Measurements from ENCODE around the gene SLC24A4.

DNA sequence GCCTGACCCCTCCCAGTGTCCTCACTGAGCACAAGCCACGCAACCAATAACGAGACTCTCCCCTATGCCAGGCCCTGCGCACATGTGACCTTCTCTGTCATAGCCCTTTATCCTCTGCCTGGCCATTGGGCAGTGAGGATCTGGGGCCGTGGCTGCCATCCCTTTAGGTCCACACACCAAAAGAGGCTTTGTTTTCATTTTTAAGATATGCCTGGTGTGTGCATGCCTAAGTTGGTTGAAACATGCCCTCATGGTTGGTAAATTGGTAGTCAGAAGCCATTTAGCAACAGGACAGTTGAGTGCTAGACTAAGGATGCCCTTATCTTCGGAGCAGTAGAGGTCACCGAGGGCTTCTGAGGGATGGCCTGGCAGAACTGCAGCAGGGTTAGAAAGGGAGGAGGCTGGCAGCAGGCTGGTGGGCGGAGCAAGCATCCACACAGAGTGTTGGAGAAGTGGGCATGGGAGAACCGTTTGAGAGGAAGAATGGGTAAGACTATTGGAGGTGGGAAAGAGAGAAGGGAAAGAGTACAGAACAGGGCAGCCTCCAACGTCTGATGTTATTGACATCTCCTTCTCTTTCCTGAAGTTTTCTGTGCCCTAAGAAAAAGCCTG, 75.1 kb downstream of the SLC24A4 start:
- TF ChIP-seq POLR2A (IDR thresholded peaks at IDR 0.05; ENCODE audit: low read length) (no peak), GATA1 (IDR thresholded peaks at IDR 0.05; ENCODE audit: low read depth, low read length) (no peak)
